GM19395 (cell line): ENCODE results near the gene MIAT.

Experiments
- ATAC-seq: cut with Tn5 transposase; IDR thresholded peaks from one replicate; pipeline ENCODE4 v1.9.1; 2021; ENCODE audit warnings: mild to moderate bottlenecking, moderate library complexity; ENCODE audit not compliant: unreplicated experiment

Gene MIAT

GRCh38 chr22:26724414-26724813 lies 67.0 kb downstream of the MIAT start:
- no peak for ATAC-seq

- ATAC-seq = no peak
Measured at GRCh38 chr22:26725012-26725676, 67.8 kb downstream of the MIAT start.
